CD4-positive, alpha-beta T cell (primary cell): ENCODE data around the gene ABR. TPM values are rescaled to one million over a fixed set of nuclear protein-coding genes. Genes with fewer than 3 reads are reported as not detected.

ENCODE experiments used
- ATAC-seq: fragments of 200-7000 bp; cut with Tn5 transposase; one replicate; pipeline ENCODE4 v1.10.0; 2022; ENCODE audit warnings: mild to moderate bottlenecking; ENCODE audit not compliant: poor library complexity
- CTCF ChIA-PET: fragments of 350-600 bp; sonication (Branson Sonifier 250); formaldehyde crosslinking; loops from one replicate; lab custom pipeline; 2021; ENCODE audit warnings: antibody characterized with exemption, inconsistent platforms; lab: Charles Lee
- POLR2A ChIA-PET: fragments of 350-600 bp; sonication (Branson Sonifier 250); formaldehyde crosslinking; loops from one replicate; lab custom pipeline; 2021; ENCODE audit warnings: antibody characterized with exemption, inconsistent platforms; lab: Charles Lee
- DNase-seq, 14 experiments: peaks; one replicate each; pipeline ENCODE4 v3.0.0-alpha.2; 2013 to 2020; ENCODE audit warnings: mixed read lengths in 2 of 14
- H3K27ac ChIP-seq, 2 donors: one replicate each; pipeline versions ENCODE4 v1.5.1 to v1.7.0; 2013; ENCODE audit warnings: low read length in 2 of 2, low read depth in 1 of 2, mild to moderate bottlenecking in 1 of 2
- H3K27me3 ChIP-seq, 2 experiments: 1 replicate in 1 of 2; 2 replicates in 1 of 2; pipeline versions ENCODE4 v1.6.1 to v1.7.0; 2013; ENCODE audit warnings: low read length in 2 of 2, control low read depth in 1 of 2, mild to moderate bottlenecking in 1 of 2, moderate library complexity in 1 of 2; ENCODE audit not compliant: insufficient read depth in 2 of 2, control insufficient read depth in 1 of 2
- H3K36me3 ChIP-seq: one replicate; pipeline ENCODE4 v1.6.1; 2013; ENCODE audit warnings: low read length, control low read depth; ENCODE audit not compliant: insufficient read depth
- H3K4me1 ChIP-seq: one replicate; pipeline ENCODE4 v1.6.1; 2013; ENCODE audit warnings: low read length, control low read depth; ENCODE audit not compliant: insufficient read depth
- H3K4me3 ChIP-seq: one replicate; pipeline ENCODE4 v1.5.1; 2013; ENCODE audit warnings: mild to moderate bottlenecking, low read length, moderate library complexity
- H3K9me3 ChIP-seq, 2 experiments: 1 replicate in 1 of 2; 2 replicates in 1 of 2; pipeline versions ENCODE4 v1.6.1 to v1.7.0; 2013; ENCODE audit warnings: low read length in 2 of 2, mild to moderate bottlenecking in 2 of 2, control low read depth in 1 of 2, moderate library complexity in 1 of 2; ENCODE audit not compliant: control insufficient read depth in 1 of 2, insufficient read depth in 1 of 2
- H3K27ac Mint-ChIP-seq: one replicate; pipeline ENCODE4 v1.8.0; 2020; ENCODE audit warnings: mixed read lengths
- H3K27me3 Mint-ChIP-seq: one replicate; pipeline ENCODE4 v1.8.0; 2021; ENCODE audit warnings: mixed read lengths
- H3K36me3 Mint-ChIP-seq: one replicate; pipeline ENCODE4 v1.8.0; 2021; ENCODE audit warnings: low read depth, mixed read lengths
- H3K4me1 Mint-ChIP-seq: one replicate; pipeline ENCODE4 v1.8.0; 2021; ENCODE audit warnings: low read depth, mixed read lengths
- H3K4me3 Mint-ChIP-seq: one replicate; pipeline ENCODE4 v1.8.0; 2020; ENCODE audit warnings: mild to moderate bottlenecking, mixed read lengths
- H3K9me3 Mint-ChIP-seq: one replicate; pipeline ENCODE4 v1.8.0; 2020; ENCODE audit warnings: mixed read lengths
- CTCF ChIP-seq: fragments of 200-600 bp; IDR thresholded peaks from one replicate; pipeline ENCODE4 v1.8.0; 2022; ENCODE audit warnings: antibody characterized with exemption, mild to moderate bottlenecking
- intact Hi-C, 2 experiments: fragments of 100-400 bp; cut with DNase I in 1 of 2; cut with micrococcal nuclease in 1 of 2; formaldehyde crosslinking; loops; one replicate each; pipeline versions ENCODE4 v1.15.1 to v1.9.0; 2023 to 2025; cut with DNase I, micrococcal nuclease
- total RNA-seq, 174 experiments: library from RNA in 2 of 174; stranded (reverse) in 2 of 174; gene quantifications; one replicate each; pipeline ENCODE4 v1.2.3 and lab custom pipeline; 2021 to 2026

ABR gene
- total RNA-seq, 2 experiments from 2014 or later: 72.4 to 74.8 TPM

GRCh38 chr17:1124896-1125787 lies 54.6 kb downstream of the ABR start:
- ChIA-PET CTCF (interaction anchor here (2.8 kb wide), 1 partner anchor 62 kb away, joined by 28 read pairs; no protein-coding TSS in a partner anchor), POLR2A (interaction anchor here (0.7 kb wide), 1 partner anchor 477 kb away, joined by 3 read pairs; no protein-coding TSS in a partner anchor)
- no peak for DNase-seq
- ATAC-seq: no peak
- H3K36me3 ChIP-seq: no peaks in the 10 kb centered on the region
- Mint-ChIP-seq H3K27me3 (peaks cover 6% of the 10 kb centered on the region), H3K9me3 (no peaks in the 10 kb centered on the region), H3K4me1 (peaks cover 8% of the 10 kb centered on the region), H3K4me3 (no peak overlapping the region), H3K27ac (no peak overlapping the region), H3K36me3 (no peaks in the 10 kb centered on the region)
- intact Hi-C loops: no loop called here
- no peak overlapping the region for H3K27ac ChIP-seq
- H3K4me3 ChIP-seq: no peak overlapping the region
- TF ChIP-seq CTCF: no peak
- H3K4me1 ChIP-seq: peaks cover 15% of the 10 kb centered on the region
- H3K27me3 ChIP-seq: no peaks in the 10 kb centered on the region
- H3K9me3 ChIP-seq: peaks cover 0 to 10% of the 10 kb centered on the region in 2 experiments

- no peaks in the 10 kb centered on the region for H3K36me3 ChIP-seq
- ChIA-PET CTCF (interaction anchor here (2.8 kb wide), 1 partner anchor 63 kb away, joined by 28 read pairs; no protein-coding TSS in a partner anchor), POLR2A (interaction anchor here (0.7 kb wide), 1 partner anchor 476 kb away, joined by 3 read pairs; no protein-coding TSS in a partner anchor)
- peaks cover 0 to 10% of the 10 kb centered on the region in 2 experiments for H3K9me3 ChIP-seq
- TF ChIP-seq CTCF: no peak
- no peaks in the 10 kb centered on the region for H3K36me3 Mint-ChIP-seq
- H3K27me3 Mint-ChIP-seq: peaks cover 6% of the 10 kb centered on the region
- H3K4me1 Mint-ChIP-seq: peaks cover 8% of the 10 kb centered on the region
- H3K27me3 ChIP-seq: no peaks in the 10 kb centered on the region
- DNase-seq (no peak), ATAC-seq (no peak)
- H3K4me3 ChIP-seq: no peak overlapping the region
- no peak overlapping the region for H3K27ac Mint-ChIP-seq
- intact Hi-C loops: loop anchor here (1.0 to 2.0 kb wide), 2 partner anchors 63 to 209 kb away; no protein-coding TSS in a partner anchor
- H3K27ac ChIP-seq: no peak overlapping the region
- H3K4me3 Mint-ChIP-seq: no peak overlapping the region
- no peaks in the 10 kb centered on the region for H3K9me3 Mint-ChIP-seq
- peaks cover 15% of the 10 kb centered on the region for H3K4me1 ChIP-seq
Observed at GRCh38 chr17:1123921-1124715, 55.7 kb downstream of the ABR start.

- H3K27me3 ChIP-seq: no peaks in the 10 kb centered on the region
- no peak overlapping the region for H3K27ac ChIP-seq
- DNase-seq (no peak), ATAC-seq (no peak)
- H3K36me3 ChIP-seq: no peaks in the 10 kb centered on the region
- Mint-ChIP-seq H3K4me3 (no peak overlapping the region), H3K36me3 (no peaks in the 10 kb centered on the region), H3K27me3 (peaks cover 6% of the 10 kb centered on the region), H3K27ac (no peak overlapping the region), H3K9me3 (no peaks in the 10 kb centered on the region), H3K4me1 (peaks cover 8% of the 10 kb centered on the region)
- H3K4me3 ChIP-seq: no peak overlapping the region
- intact Hi-C loops: loop anchor here (1.0 to 2.0 kb wide), 2 partner anchors 64 to 209 kb away; no protein-coding TSS in a partner anchor
- POLR2A ChIA-PET: no interaction called here
- H3K4me1 ChIP-seq: peaks cover 15% of the 10 kb centered on the region
- no peak for TF ChIP-seq CTCF
- CTCF ChIA-PET: interaction anchor here (0.9 to 2.8 kb wide), 3 partner anchors 12 to 64 kb away, joined by 3 to 28 read pairs (median 7); no protein-coding TSS in a partner anchor
- peaks cover 0 to 6% of the 10 kb centered on the region in 2 experiments for H3K9me3 ChIP-seq
Observed at GRCh38 chr17:1123393-1123831, 56.4 kb downstream of the ABR start.
